SU-DHL-6 (cell line): Measurements from ENCODE around the gene TMEM87B.

ENCODE experiments used
- EZH2phosphoT487 ChIP-seq: fragments of 200-600 bp; sonication (generic), shearing (Covaris generic); conservative IDR thresholded peaks from 2 replicates; pipeline ENCODE4 v1.6.1; 2018; ENCODE audit warnings: mild to moderate bottlenecking, antibody characterized with exemption, low read length, moderate library complexity, mixed read lengths
- TF ChIP-seq, protein P1 (sequence below): fragments of 200-600 bp; sonication (generic); IDR thresholded peaks from one replicate; pipeline ENCODE4 v1.5.1; 2017; ENCODE audit warnings: antibody characterized with exemption, mild to moderate bottlenecking, low read length, moderate library complexity; ENCODE audit not compliant: insufficient read depth, poor library complexity, severe bottlenecking

DNA sequence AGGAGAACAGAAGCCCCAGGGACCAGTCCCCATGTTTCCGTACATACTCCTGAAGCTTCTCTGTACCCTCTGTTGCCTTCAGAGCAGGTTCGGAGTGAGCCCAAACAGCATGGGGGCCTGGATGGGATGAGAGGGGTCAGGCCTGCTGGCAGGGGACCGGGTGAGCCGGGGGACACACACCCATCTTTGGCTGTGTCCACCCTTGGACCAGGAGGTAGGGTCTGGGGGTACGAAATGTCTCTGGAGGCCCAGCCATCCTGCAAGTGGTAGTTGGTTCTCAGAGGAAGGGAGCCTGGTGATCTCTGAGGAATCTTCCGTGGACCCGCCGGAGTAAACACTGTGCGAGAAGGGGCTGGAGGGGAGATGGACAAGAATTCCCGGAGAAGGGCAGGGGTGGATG lies 98.4 kb downstream of the TMEM87B start:
- TF ChIP-seq, protein P1, sequence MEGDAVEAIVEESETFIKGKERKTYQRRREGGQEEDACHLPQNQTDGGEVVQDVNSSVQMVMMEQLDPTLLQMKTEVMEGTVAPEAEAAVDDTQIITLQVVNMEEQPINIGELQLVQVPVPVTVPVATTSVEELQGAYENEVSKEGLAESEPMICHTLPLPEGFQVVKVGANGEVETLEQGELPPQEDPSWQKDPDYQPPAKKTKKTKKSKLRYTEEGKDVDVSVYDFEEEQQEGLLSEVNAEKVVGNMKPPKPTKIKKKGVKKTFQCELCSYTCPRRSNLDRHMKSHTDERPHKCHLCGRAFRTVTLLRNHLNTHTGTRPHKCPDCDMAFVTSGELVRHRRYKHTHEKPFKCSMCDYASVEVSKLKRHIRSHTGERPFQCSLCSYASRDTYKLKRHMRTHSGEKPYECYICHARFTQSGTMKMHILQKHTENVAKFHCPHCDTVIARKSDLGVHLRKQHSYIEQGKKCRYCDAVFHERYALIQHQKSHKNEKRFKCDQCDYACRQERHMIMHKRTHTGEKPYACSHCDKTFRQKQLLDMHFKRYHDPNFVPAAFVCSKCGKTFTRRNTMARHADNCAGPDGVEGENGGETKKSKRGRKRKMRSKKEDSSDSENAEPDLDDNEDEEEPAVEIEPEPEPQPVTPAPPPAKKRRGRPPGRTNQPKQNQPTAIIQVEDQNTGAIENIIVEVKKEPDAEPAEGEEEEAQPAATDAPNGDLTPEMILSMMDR, result no peak
- no peak for TF ChIP-seq EZH2phosphoT487
